ENCODE data around the gene PXDC1. TPM values are rescaled to one million over a fixed set of nuclear protein-coding genes. Genes with fewer than 3 reads are reported as not detected.

Gene PXDC1
- total RNA-seq, 5 donors from 2014 or later (not counting 1 experiment from before 2014, with no cell fraction given): 0.30 to 1.2 (median 0.41) TPM

DNA sequence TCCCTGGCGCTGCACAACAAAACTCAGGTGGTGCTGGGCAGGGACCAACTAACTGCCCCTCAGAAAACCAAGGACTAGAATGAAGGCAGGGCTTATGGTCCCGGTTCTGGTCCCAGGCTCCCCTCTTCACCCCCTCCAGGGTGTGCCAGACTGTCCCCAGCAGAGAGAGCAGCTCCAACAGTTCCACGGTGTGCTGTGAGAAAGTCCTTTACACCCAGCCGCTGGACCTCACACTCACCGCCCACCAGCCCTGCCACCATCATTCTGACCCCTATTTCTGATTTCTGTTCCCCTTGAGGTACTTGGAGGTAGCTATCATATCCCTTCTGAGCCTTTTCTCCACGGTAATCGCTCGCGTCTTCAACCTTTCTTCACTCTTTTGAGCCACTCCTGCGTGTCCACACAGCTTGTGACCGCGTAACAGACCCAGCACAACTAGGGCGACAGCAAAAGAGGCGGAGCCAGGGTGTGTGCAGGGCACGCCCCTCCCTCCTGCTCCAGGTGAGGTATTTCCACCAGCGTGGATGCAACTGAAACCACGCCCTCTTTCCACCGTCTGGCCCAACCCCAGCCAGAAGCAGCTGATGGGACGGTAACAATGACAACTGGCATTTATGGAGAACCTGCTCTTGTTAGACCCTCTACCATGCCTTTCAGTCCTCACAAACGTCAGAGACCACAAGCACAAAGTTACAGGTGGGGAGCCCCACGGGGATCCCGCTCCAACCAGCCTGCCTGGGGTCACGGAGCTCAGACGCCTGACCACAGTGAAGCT lies 2.3 kb downstream of the PXDC1 start:
- WGBS (ENCODE audit: insufficient coverage): 88% methylated on average over 19 of the region's 24 CpGs
- Histone ChIP-seq H3K4me3 (ENCODE audit: control insufficient read depth in 1 of 2, extremely low read depth in 1 of 2, low read length in 1 of 2) (no peak overlapping the region), H3K4me1 (ENCODE audit: control insufficient read depth in 1 of 2, extremely low read depth in 1 of 2, insufficient read depth in 2 of 2, low read length in 2 of 2) (peaks cover 0 to 16% of the 10 kb centered on the region in 2 experiments), H3K27me3 (replicated peaks in 1 of 2; ENCODE audit: control insufficient read depth in 2 of 2, extremely low read depth in 1 of 2, insufficient read depth in 2 of 2, low read length in 1 of 2) (peaks cover 2 to 62% of the 10 kb centered on the region in 2 experiments), H3K36me3 (ENCODE audit: control insufficient read depth in 2 of 2, extremely low read depth in 1 of 2, insufficient read depth in 1 of 2, low read length in 1 of 2) (no peaks in the 10 kb centered on the region), H3K27ac (ENCODE audit: low read length) (no peak overlapping the region), H3K9me3 (no peaks in the 10 kb centered on the region)
- ChIA-PET CTCF (interaction anchor here (0.5 to 1.6 kb wide), 5 partner anchors 183 to 289 kb away, joined by 3 to 7 read pairs (median 3); no protein-coding TSS in a partner anchor), POLR2A (no interaction called here)
- H3K4me1 Mint-ChIP-seq: peaks cover 5 to 16% (median 12%) of the 10 kb centered on the region in 3 donors
- DNase-seq: no peak
- ATAC-seq (replicated peaks in 1 of 4): no peak
- peaks cover 31 to 41% of the 10 kb centered on the region in 2 donors for H3K27me3 Mint-ChIP-seq
- H3K4me3 Mint-ChIP-seq: peak overlapping the region; percentile 34 to 63 (median 52)
- no peak overlapping the region for H3K27ac Mint-ChIP-seq
- no peaks in the 10 kb centered on the region for H3K9me3 Mint-ChIP-seq
- no peaks in the 10 kb centered on the region for H3K36me3 Mint-ChIP-seq

DNA sequence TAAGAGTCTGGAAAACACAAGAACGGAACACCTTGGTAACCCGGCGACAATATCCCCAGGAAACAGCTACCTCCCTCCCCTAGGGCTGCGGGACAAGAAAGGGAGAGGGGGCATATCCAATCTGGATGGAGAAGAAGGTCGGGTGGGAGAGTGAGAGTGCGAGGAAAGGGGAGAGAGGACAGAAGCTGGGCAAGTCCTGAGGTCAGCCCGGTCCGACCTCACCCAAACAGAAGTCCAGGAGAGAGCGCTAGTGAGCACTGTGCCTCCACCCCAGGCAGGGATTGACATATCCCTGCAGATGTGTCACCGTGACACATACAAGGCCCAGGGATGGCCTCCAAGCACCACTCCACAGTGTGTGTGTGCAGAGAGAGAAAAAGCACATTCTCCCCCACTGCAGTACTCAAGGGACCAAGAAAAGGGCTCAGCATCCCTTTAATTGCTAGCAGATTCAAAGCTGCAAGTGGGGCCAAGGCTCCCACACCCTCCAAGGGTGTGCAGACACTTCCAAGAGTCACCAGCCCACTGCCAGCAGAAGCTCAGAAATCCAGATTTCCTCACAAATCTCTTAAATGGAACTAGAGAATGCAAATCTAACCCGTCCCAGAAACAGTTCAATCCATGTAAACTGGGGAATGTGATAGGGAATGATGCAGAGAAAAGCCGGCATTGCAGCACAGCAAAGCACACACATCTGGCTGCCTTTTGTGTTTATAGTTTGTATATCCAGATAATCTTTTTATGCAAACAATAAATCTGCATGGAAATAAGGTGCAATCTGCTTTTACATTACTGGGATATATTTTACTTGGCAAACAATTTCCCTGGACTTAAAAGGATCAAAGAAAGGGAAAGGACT lies 3.1 kb downstream of the PXDC1 start:
- Mint-ChIP-seq H3K27ac (no peak overlapping the region), H3K4me1 (peaks cover 5 to 16% (median 12%) of the 10 kb centered on the region in 3 donors), H3K4me3 (peak overlapping the region in 1 of 3 donors; percentile 63), H3K36me3 (no peaks in the 10 kb centered on the region), H3K9me3 (no peaks in the 10 kb centered on the region), H3K27me3 (peaks cover 24 to 33% of the 10 kb centered on the region in 2 donors)
- DNase-seq (peak in 3 of 35 experiments; percentile 14 to 44 (median 25)), ATAC-seq (replicated peaks in 1 of 4) (no peak)
- 72% methylated on average over 5 of the region's 12 CpGs for WGBS (ENCODE audit: insufficient coverage)
- H3K27me3 ChIP-seq (replicated peaks in 1 of 2; ENCODE audit: control insufficient read depth in 2 of 2, extremely low read depth in 1 of 2, insufficient read depth in 2 of 2, low read length in 1 of 2): peaks cover 2 to 57% of the 10 kb centered on the region in 2 experiments
- ChIA-PET CTCF (interaction anchor here (0.5 to 1.6 kb wide), 3 partner anchors 184 to 261 kb away, joined by 3 to 7 read pairs (median 3); no protein-coding TSS in a partner anchor), POLR2A (no interaction called here)
- no peak overlapping the region for H3K4me3 ChIP-seq (ENCODE audit: control insufficient read depth in 1 of 2, extremely low read depth in 1 of 2, low read length in 1 of 2)
- H3K4me1 ChIP-seq (ENCODE audit: control insufficient read depth in 1 of 2, extremely low read depth in 1 of 2, insufficient read depth in 2 of 2, low read length in 2 of 2): peaks cover 0 to 16% of the 10 kb centered on the region in 2 experiments
- H3K36me3 ChIP-seq (ENCODE audit: control insufficient read depth in 2 of 2, extremely low read depth in 1 of 2, insufficient read depth in 1 of 2, low read length in 1 of 2): no peaks in the 10 kb centered on the region
- H3K9me3 ChIP-seq: no peaks in the 10 kb centered on the region
- H3K27ac ChIP-seq (ENCODE audit: low read length): no peak overlapping the region

DNA sequence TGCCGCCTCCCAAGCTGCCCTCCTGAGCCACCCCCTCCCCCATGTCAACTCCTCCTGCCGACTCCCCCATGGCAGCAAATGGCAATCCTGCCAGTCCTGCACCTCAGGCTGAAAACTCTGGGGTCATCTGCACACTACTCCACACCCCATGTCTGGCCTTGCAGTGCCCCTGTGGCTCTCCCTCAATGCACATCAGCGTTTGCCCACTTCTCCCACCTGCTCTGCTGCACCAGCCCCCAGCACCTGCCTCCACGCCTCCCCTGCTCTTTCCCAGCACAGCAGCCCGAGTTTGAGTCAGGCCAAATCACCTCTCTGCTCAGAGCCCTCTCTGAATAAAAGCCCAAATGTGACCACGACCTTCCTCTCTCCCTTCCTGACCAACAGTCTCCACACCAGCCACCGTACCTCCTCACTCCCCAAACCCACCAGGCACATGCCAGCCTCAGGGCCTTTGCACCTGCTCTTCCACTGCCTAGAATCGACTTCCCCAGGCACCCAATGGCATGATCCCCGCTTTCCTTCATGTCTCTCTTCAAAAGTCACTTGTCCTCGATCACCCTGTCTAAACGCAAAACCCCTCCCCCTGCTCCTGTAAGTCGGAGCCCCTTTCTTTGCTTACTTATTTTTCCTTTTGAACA lies 4.3 kb downstream of the PXDC1 start:
- Histone ChIP-seq H3K4me3 (ENCODE audit: control insufficient read depth in 1 of 2, extremely low read depth in 1 of 2, low read length in 1 of 2) (no peak overlapping the region), H3K4me1 (ENCODE audit: control insufficient read depth in 1 of 2, extremely low read depth in 1 of 2, insufficient read depth in 2 of 2, low read length in 2 of 2) (peaks cover 0 to 22% of the 10 kb centered on the region in 2 experiments), H3K27me3 (replicated peaks in 1 of 2; ENCODE audit: control insufficient read depth in 2 of 2, extremely low read depth in 1 of 2, insufficient read depth in 2 of 2, low read length in 1 of 2) (peaks cover 0 to 47% of the 10 kb centered on the region in 2 experiments), H3K36me3 (ENCODE audit: control insufficient read depth in 2 of 2, extremely low read depth in 1 of 2, insufficient read depth in 1 of 2, low read length in 1 of 2) (no peaks in the 10 kb centered on the region), H3K27ac (ENCODE audit: low read length) (no peak overlapping the region), H3K9me3 (no peaks in the 10 kb centered on the region)
- Mint-ChIP-seq H3K36me3 (no peaks in the 10 kb centered on the region), H3K4me1 (peaks cover 10 to 22% (median 15%) of the 10 kb centered on the region in 3 donors), H3K9me3 (no peaks in the 10 kb centered on the region), H3K4me3 (no peak overlapping the region), H3K27me3 (peaks cover 15 to 24% of the 10 kb centered on the region in 2 donors), H3K27ac (no peak overlapping the region)
- POLR2A ChIA-PET: no interaction called here
- 77% methylated on average over 9 of the region's 12 CpGs for WGBS (ENCODE audit: insufficient coverage)
- CTCF ChIA-PET: interaction anchor here in 1 of 2 donors (0.9 kb wide), 1 partner anchor 186 kb away, joined by 3 read pairs; no protein-coding TSS in a partner anchor
- ATAC-seq (replicated peaks in 1 of 4): no peak
- no peak for DNase-seq

GRCh38 chr6:3746696-3747095 lies 4.8 kb downstream of the PXDC1 start:
- Mint-ChIP-seq H3K4me1 (peaks cover 14 to 24% (median 18%) of the 10 kb centered on the region in 3 donors), H3K36me3 (no peaks in the 10 kb centered on the region), H3K4me3 (no peak overlapping the region), H3K27me3 (peaks cover 17 to 28% of the 10 kb centered on the region in 2 donors), H3K9me3 (no peaks in the 10 kb centered on the region), H3K27ac (no peak overlapping the region)
- Histone ChIP-seq H3K27me3 (replicated peaks in 1 of 2; ENCODE audit: control insufficient read depth in 2 of 2, extremely low read depth in 1 of 2, insufficient read depth in 2 of 2, low read length in 1 of 2) (peaks cover 0 to 42% of the 10 kb centered on the region in 2 experiments), H3K9me3 (no peaks in the 10 kb centered on the region), H3K4me1 (ENCODE audit: control insufficient read depth in 1 of 2, extremely low read depth in 1 of 2, insufficient read depth in 2 of 2, low read length in 2 of 2) (peaks cover 0 to 20% of the 10 kb centered on the region in 2 experiments), H3K4me3 (ENCODE audit: control insufficient read depth in 1 of 2, extremely low read depth in 1 of 2, low read length in 1 of 2) (no peak overlapping the region), H3K27ac (ENCODE audit: low read length) (no peak overlapping the region), H3K36me3 (ENCODE audit: control insufficient read depth in 2 of 2, extremely low read depth in 1 of 2, insufficient read depth in 1 of 2, low read length in 1 of 2) (no peaks in the 10 kb centered on the region)
- CTCF ChIA-PET: interaction anchor here in 1 of 2 donors (0.9 to 1.4 kb wide), 2 partner anchors 186 to 261 kb away, joined by 3 to 4 read pairs; no protein-coding TSS in a partner anchor
- DNase-seq: no peak
- no peak for ATAC-seq (replicated peaks in 1 of 4)
- WGBS (ENCODE audit: insufficient coverage): 96% methylated on average over 8 of the region's 8 CpGs
- POLR2A ChIA-PET: no interaction called here

- WGBS (ENCODE audit: insufficient coverage): 64% methylated on average over 11 of the region's 11 CpGs
- no peaks in the 10 kb centered on the region for H3K9me3 ChIP-seq
- H3K4me3 Mint-ChIP-seq: no peak overlapping the region
Observed at GRCh38 chr6:3746119-3746691, 5.3 kb downstream of the PXDC1 start.

More at GRCh38 chr6:3746119-3746691, 5.3 kb downstream of the PXDC1 start:
- Histone ChIP-seq H3K4me3 (ENCODE audit: control insufficient read depth in 1 of 2, extremely low read depth in 1 of 2, low read length in 1 of 2) (no peak overlapping the region), H3K27ac (ENCODE audit: low read length) (no peak overlapping the region), H3K36me3 (ENCODE audit: control insufficient read depth in 2 of 2, extremely low read depth in 1 of 2, insufficient read depth in 1 of 2, low read length in 1 of 2) (no peaks in the 10 kb centered on the region), H3K4me1 (ENCODE audit: control insufficient read depth in 1 of 2, extremely low read depth in 1 of 2, insufficient read depth in 2 of 2, low read length in 2 of 2) (peaks cover 0 to 20% of the 10 kb centered on the region in 2 experiments), H3K27me3 (replicated peaks in 1 of 2; ENCODE audit: control insufficient read depth in 2 of 2, extremely low read depth in 1 of 2, insufficient read depth in 2 of 2, low read length in 1 of 2) (peaks cover 0 to 45% of the 10 kb centered on the region in 2 experiments)
- no peak overlapping the region for H3K27ac Mint-ChIP-seq
- peaks cover 21 to 31% of the 10 kb centered on the region in 2 donors for H3K27me3 Mint-ChIP-seq
- H3K36me3 Mint-ChIP-seq: no peaks in the 10 kb centered on the region
- DNase-seq: no peak
- H3K4me1 Mint-ChIP-seq: peaks cover 14 to 24% (median 18%) of the 10 kb centered on the region in 3 donors
- H3K9me3 Mint-ChIP-seq: no peaks in the 10 kb centered on the region
- CTCF ChIA-PET: interaction anchor here (0.6 to 1.4 kb wide), 8 partner anchors 9 to 410 kb away, joined by 3 to 6 read pairs (median 3); partner anchors contain the start of gene ECI2 (in 1 of the 2)
- POLR2A ChIA-PET: no interaction called here
- no peak for ATAC-seq (replicated peaks in 1 of 4)

Data from T-cell (primary cell).